ENCODE measurements around the gene CPNE2. TPM values are rescaled to one million over a fixed set of nuclear protein-coding genes. Genes with fewer than 3 reads are reported as not detected.

Gene CPNE2
- total RNA-seq: 10 to 100 TPM; 10.4 TPM

DNA sequence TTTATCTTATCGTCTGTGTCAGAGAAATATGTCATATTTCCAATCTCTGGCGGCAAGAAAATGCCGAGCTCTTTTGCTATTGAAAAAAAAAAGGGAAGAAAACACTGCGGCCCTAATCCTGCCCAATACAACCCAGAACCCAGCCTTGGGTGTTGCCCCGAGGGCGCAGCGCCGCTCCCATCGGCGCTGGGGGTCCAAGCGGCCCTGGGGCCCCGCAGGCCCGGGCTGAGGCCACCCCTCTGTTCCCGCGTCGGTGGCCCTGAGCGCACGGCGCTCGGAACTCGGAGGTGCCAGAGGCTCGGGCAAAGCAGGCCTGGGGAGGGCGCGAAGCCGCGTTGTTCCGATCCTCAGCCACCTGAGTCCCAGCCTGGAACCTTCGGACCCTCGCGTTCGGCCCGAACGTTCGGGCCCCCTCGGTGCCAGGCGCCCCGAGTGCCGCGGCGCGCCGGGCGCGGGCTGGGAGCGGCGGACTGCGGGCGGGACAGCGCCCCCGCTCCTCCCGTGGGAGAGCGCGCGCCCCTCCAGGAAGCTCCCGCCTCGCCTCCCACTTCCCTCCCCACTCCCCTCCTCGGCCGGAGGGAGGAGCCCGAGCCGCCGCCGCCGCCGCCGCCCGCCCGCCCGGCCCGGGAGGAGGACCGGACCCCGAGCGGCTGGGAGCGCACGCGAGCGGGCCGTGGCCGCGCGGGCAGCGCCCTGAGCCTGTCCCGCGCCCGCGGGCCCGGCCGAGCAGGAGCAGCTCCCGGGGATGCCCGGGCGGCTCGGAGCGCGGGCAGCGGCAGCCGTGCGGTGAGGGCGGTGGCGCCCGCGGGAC lies at the start of gene CPNE2:
Gene CPNE2 (plus strand): TSS at position 609 of the 811 bp plus-strand sequence. CDS start 18,160 bp downstream, outside the sequence.
- peak; percentile 31 for DNase-seq
- no peak within 1 kb of the TSS for H3K27ac Mint-ChIP-seq
- peaks cover 10% of the 10 kb centered on the region for H3K27me3 Mint-ChIP-seq
- H3K4me3 Mint-ChIP-seq: peak within 1 kb of the TSS; percentile 75
- H3K36me3 Mint-ChIP-seq: no peaks in the 10 kb centered on the region
- H3K4me1 Mint-ChIP-seq: peaks cover 7% of the 10 kb centered on the region
- no peaks in the 10 kb centered on the region for H3K9me3 Mint-ChIP-seq

- Mint-ChIP-seq H3K27me3 (no peaks in the 10 kb centered on the region), H3K9me3 (no peaks in the 10 kb centered on the region), H3K27ac (peak overlapping the region; percentile 96), H3K36me3 (peaks cover 54% of the 10 kb centered on the region), H3K4me3 (peak overlapping the region; percentile 70), H3K4me1 (peaks cover 73% of the 10 kb centered on the region)
- no peak for DNase-seq
These were observed 49.1 kb upstream of the CPNE2 start for GRCh38 chr16:57043248-57043647.

DNA sequence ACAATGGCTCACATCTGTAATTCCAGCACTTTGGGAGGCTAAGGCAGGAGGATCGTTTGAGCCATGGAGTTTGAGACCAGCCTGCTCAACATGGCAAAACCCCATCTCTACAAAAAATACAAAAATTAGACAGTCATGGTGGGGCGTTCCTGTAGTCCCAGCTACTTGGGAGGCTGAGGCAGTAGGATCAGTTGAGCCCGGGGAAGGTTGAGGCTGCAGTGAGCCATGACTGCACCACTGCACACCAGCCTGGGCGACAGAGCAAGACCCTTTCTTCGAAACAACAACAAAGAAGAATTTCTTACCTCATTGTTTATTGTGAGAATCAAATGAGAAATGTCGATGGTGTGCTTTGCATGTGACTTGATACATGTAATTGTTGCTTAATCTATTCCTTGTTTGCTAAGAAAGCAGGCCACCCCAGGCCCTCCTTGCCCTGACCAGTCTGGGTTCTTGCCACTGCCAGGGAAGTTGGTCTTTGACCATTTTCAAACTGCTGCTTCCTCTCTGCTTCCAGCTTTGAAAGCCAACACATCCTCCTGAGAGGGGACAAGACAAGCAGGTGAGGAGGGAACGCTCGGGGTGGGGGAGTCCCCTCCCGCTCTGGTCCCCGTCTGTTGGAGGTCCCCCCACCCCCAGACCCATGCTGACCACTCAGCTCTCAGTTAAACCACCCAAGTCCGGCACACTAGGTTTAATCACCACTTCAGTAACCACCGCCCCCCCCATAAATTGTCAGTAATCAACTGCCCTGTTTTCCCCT lies 47.3 kb upstream of the CPNE2 start:
- no peak for DNase-seq
- Mint-ChIP-seq H3K27me3 (no peaks in the 10 kb centered on the region), H3K4me1 (peaks cover 64% of the 10 kb centered on the region), H3K36me3 (peaks cover 52% of the 10 kb centered on the region), H3K4me3 (no peak overlapping the region), H3K27ac (peak overlapping the region; percentile 85), H3K9me3 (no peaks in the 10 kb centered on the region)

DNA sequence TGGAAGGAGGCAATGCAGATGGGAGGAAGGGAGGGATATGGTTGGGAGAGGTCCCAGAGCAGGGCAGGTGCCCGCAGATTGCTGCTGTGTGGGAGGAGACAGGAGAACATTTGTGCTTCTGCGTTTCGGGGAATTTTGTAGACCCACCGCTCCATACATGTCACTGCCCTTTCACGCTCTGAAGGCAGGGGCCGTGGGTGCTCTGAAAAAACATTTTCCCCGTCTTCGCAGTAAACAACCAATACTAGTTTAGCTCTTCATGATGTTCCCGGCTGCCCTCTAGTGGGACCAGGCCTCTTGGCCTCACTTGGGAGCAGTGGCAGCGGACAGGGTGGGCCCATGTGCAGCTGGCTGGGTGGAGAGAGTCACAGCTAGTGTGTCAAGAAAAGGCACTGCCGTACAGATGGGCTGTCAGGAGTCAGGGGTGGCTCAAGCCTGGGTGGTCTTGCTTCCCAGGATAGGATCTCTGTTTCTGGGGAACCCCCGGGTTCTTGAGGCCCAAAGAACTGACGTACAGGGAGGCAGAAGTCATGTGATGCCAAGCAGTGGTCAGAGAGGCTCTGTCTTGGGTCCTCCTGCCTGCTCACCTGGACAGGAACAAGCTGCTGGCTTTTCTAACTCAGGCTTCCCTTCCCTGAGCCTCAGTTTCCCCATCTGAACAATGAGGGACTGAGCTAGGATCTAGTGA lies 46.5 kb upstream of the CPNE2 start:
- DNase-seq: peak; percentile 49
- Mint-ChIP-seq H3K4me3 (no peak overlapping the region), H3K4me1 (peaks cover 62% of the 10 kb centered on the region), H3K36me3 (peaks cover 52% of the 10 kb centered on the region), H3K27ac (peak overlapping the region; percentile 85), H3K9me3 (no peaks in the 10 kb centered on the region), H3K27me3 (no peaks in the 10 kb centered on the region)

- H3K4me1 Mint-ChIP-seq: peaks cover 57% of the 10 kb centered on the region
- no peaks in the 10 kb centered on the region for H3K27me3 Mint-ChIP-seq
- DNase-seq: no peak
- H3K4me3 Mint-ChIP-seq: no peak overlapping the region
- H3K9me3 Mint-ChIP-seq: no peaks in the 10 kb centered on the region
- H3K27ac Mint-ChIP-seq: peak overlapping the region; percentile 44
- peaks cover 65% of the 10 kb centered on the region for H3K36me3 Mint-ChIP-seq
These were observed 44.3 kb upstream of the CPNE2 start for GRCh38 chr16:57048095-57048494.

DNA sequence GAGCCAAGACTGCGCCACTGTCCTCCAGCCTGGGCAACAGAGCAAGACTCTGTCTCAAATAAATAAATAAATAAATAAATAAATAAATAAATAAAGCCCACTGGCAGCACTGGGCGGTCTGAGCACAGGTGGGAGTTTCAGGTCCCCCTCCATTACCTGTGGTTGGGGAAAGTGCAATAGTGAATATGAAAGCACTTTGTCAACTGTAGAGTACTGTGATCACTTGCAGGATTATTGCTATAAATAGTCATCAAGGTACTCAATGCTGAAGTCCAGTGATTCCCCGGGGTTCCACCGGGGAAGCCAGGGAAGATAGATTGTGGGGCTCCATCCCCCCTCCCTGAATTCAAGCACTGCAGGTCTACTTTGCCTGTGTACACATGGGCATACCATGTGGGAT lies 42.7 kb upstream of the CPNE2 start:
- no peak for DNase-seq
- Mint-ChIP-seq H3K9me3 (no peaks in the 10 kb centered on the region), H3K4me1 (peaks cover 50% of the 10 kb centered on the region), H3K27me3 (no peaks in the 10 kb centered on the region), H3K4me3 (no peak overlapping the region), H3K27ac (peak overlapping the region; percentile 74), H3K36me3 (peaks cover 55% of the 10 kb centered on the region)

DNA sequence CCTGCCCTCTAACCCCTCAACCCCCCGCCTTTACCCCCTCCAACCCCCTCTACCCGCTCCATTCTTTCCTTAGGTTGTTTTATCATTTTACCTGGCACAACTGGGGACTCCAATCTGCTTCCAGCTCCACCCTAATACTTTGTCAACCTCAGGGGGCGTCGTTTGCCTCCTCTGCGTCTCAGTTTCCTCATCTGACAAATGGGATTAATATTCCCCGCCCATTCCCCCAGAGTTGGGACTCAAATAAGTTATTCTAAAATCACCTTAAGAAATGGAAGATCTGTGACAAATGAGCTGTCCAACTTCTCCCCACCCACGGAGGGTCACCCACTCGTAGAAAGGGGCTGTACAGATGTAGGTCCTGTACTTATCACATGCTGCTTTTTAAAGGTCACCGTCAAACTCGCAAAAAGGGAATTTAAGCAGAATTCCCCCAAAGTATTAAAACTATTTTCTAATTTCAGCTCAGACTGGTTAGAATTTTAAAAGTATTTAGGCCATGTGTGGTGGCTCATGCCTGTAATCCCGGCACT lies 40.6 kb upstream of the CPNE2 start:
- peaks cover 43% of the 10 kb centered on the region for H3K36me3 Mint-ChIP-seq
- H3K4me3 Mint-ChIP-seq: peak overlapping the region; percentile 12
- H3K27me3 Mint-ChIP-seq: no peaks in the 10 kb centered on the region
- H3K27ac Mint-ChIP-seq: peak overlapping the region; percentile 90
- no peaks in the 10 kb centered on the region for H3K9me3 Mint-ChIP-seq
- no peak for DNase-seq
- peaks cover 36% of the 10 kb centered on the region for H3K4me1 Mint-ChIP-seq

- H3K4me3 Mint-ChIP-seq: no peak overlapping the region
- peaks cover 45% of the 10 kb centered on the region for H3K36me3 Mint-ChIP-seq
These were observed 39.2 kb upstream of the CPNE2 start for GRCh38 chr16:57053206-57053605.

GRCh38 chr16:57054338-57054737 lies 38.0 kb upstream of the CPNE2 start:
- DNase-seq: no peak
- H3K27me3 Mint-ChIP-seq: no peaks in the 10 kb centered on the region
- H3K27ac Mint-ChIP-seq: peak overlapping the region; percentile 75
- no peaks in the 10 kb centered on the region for H3K9me3 Mint-ChIP-seq
- H3K4me1 Mint-ChIP-seq: peaks cover 29% of the 10 kb centered on the region
- no peak overlapping the region for H3K4me3 Mint-ChIP-seq
- H3K36me3 Mint-ChIP-seq: peaks cover 35% of the 10 kb centered on the region

More at GRCh38 chr16:57053206-57053605, 39.2 kb upstream of the CPNE2 start:
- no peaks in the 10 kb centered on the region for H3K9me3 Mint-ChIP-seq
- DNase-seq: no peak
- peak overlapping the region; percentile 90 for H3K27ac Mint-ChIP-seq
- no peaks in the 10 kb centered on the region for H3K27me3 Mint-ChIP-seq
- H3K4me1 Mint-ChIP-seq: peaks cover 32% of the 10 kb centered on the region

- DNase-seq: no peak
- H3K4me3 Mint-ChIP-seq: no peak overlapping the region
- H3K36me3 Mint-ChIP-seq: peaks cover 35% of the 10 kb centered on the region
- no peaks in the 10 kb centered on the region for H3K9me3 Mint-ChIP-seq
- H3K27me3 Mint-ChIP-seq: no peaks in the 10 kb centered on the region
- peak overlapping the region; percentile 75 for H3K27ac Mint-ChIP-seq
- peaks cover 32% of the 10 kb centered on the region for H3K4me1 Mint-ChIP-seq
These were observed 37.6 kb upstream of the CPNE2 start for GRCh38 chr16:57054771-57055170.

- peaks cover 35% of the 10 kb centered on the region for H3K36me3 Mint-ChIP-seq
- no peak for DNase-seq
- H3K27ac Mint-ChIP-seq: no peak overlapping the region
These were observed 36.7 kb upstream of the CPNE2 start for GRCh38 chr16:57055671-57056070.

GRCh38 chr16:57058291-57058861 lies 34.0 kb upstream of the CPNE2 start:
- no peak for DNase-seq
- Mint-ChIP-seq H3K27me3 (no peaks in the 10 kb centered on the region), H3K27ac (peak overlapping the region; percentile 43), H3K36me3 (peaks cover 18% of the 10 kb centered on the region), H3K4me1 (peaks cover 26% of the 10 kb centered on the region), H3K9me3 (no peaks in the 10 kb centered on the region), H3K4me3 (no peak overlapping the region)

More at GRCh38 chr16:57055671-57056070, 36.7 kb upstream of the CPNE2 start:
- no peak overlapping the region for H3K4me3 Mint-ChIP-seq
- H3K9me3 Mint-ChIP-seq: no peaks in the 10 kb centered on the region
- H3K27me3 Mint-ChIP-seq: no peaks in the 10 kb centered on the region
- peaks cover 36% of the 10 kb centered on the region for H3K4me1 Mint-ChIP-seq

DNA sequence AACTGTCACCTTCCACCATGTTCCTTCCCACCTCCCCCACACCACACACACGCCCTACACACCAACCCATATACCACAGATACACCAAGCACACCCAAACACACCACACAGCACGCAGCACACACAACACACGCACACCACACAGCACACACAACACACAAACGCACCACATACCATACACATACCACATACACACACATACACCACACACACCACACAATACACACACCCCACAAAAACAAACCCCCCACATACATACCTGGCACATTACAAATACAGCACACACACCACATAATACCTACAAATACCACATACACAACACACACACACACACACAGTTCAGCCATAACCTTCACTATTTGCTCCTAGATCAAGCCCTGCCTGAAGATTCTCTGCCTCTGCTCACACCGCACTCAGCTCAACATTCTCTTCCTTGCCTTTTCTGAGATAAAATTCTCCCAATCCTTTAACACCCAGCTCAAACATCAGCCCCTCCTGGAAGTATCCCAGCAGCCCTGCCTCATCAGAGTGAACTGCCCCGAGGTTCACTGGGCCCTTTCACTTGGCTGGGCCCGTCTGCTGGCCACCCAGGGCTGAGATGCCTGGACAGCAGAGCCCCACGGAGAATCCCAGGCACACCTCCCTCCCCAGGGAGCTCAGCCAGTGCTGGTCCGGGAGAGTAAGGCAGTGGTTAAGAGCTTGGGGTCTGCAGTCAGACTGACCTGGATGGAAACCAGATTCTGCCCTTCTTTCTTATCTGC lies 31.9 kb upstream of the CPNE2 start:
- Mint-ChIP-seq H3K27me3 (no peaks in the 10 kb centered on the region), H3K4me1 (peaks cover 25% of the 10 kb centered on the region), H3K27ac (peak overlapping the region; percentile 72), H3K36me3 (peaks cover 19% of the 10 kb centered on the region), H3K4me3 (no peak overlapping the region), H3K9me3 (no peaks in the 10 kb centered on the region)
- no peak for DNase-seq
